Dermis blood vessel endothelial cell (primary cell): ENCODE data around the gene MTCL1. TPM values are rescaled to one million over a fixed set of nuclear protein-coding genes. Genes with fewer than 3 reads are reported as not detected.

Experiments
- DNase-seq: peaks from one replicate; pipeline ENCODE4 v3.0.0; 2010
- total RNA-seq: library from RNA; depleted of rRNA; stranded (reverse); fragments of >200 nt; gene quantifications from 2 replicates; pipeline ENCODE4 v1.2.3, GENCODE V29; 2014

MTCL1 gene
- total RNA-seq, 1 donor from 2014 or later, result 11.7 TPM

DNA sequence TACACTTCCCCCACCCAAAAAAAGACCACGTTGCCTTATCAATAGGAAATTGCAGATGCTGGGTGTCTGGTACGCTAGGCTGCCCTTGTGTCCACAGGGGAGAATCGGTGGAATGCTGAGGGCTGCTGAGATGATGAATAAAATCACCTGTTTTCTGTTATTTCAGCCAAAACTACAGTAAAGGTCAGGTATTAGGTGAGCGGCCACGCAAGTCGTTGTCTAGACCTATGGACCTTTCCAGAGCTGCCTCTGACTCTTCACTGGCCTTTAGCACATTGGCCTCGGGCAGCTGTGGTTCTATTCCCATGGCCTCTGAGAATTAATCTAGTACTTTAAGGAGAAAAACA, 89.6 kb downstream of the MTCL1 start:
- no peak for DNase-seq

DNA sequence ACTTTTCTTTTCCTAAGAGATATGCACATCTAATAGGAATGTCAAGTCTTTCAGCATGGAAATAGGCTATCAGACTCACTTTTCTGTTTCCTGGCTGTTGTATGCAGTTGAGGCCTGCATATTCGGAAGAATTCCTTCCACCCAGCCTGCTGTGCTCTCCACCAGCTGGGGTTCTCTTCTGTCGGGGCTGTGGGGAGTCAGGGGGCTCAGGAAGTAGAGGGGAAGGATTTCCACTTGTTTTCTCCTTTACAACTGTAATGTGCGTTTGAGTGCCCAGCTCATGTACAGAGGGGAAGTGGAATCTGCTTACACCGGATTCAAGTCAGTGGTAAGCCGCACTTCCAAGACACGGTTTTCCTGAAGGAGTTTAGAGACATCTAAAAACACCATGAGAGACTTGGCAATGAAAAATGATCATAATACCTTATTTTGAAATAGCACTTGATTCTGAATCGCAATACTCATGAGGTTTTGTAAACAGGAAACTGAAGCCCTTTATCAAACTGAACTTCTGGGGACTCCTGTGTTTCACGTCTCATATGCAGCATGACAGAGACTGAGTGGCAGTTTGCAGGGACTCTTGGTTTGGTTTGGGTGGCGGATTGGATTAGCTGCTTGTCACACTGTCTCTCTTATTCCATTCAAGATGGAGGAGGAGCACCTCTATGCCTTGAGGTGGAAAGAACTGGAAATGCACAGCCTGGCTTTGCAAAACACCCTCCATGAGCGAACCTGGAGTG, 90.4 kb downstream of the MTCL1 start:
- DNase-seq, result peak; percentile 46

DNA sequence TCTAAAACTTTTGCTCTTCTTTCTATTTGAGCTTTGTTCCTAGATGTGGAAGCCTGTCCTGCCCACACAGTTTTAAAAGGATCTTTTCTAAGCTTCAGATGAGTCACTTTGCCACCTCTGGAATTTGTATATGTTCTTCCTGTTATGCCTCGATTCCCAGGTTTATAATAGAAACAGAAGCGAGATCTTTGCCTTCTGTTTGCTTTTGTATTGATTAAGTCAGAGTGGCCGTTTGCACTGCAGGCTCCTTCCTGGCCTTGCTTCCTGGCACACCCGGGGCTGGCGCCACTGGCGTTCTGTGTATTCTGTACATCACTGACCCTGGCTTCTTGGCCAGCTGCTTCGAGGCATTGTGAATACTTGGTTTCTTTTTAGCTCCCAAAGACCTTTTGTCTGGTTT, 91.8 kb downstream of the MTCL1 start:
- DNase-seq, result peak; percentile 65

- DNase-seq, result no peak
Observed at GRCh38 chr18:8799001-8799400, 93.6 kb downstream of the MTCL1 start.

GRCh38 chr18:8799596-8800441, 94.5 kb downstream of the MTCL1 start:
- no peak for DNase-seq

DNA sequence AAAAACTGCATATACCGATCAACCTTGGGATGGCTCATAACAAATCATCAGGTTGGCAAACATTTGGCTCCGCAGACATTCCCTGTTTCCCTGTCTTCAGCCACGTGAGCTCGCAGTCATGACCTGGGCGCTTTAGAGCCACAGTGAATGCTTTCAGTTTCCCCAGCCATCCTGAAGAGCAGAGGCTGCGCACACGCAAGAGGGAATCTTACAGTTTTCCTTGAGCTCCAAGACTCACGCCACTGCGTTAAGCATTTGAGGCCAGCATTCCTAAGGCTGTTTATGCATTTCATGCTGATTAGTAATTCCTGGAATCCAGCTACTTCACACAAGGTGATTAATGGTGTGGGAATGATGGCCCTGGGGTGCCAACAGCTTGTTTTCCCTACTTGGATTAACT, 95.1 kb downstream of the MTCL1 start:
- DNase-seq, result peak; percentile 74

- DNase-seq, result no peak
Observed at GRCh38 chr18:8800876-8801262, 95.5 kb downstream of the MTCL1 start.

- no peak for DNase-seq
Observed at GRCh38 chr18:8801263-8801901, 96.0 kb downstream of the MTCL1 start.

GRCh38 chr18:8802017-8802672, 96.8 kb downstream of the MTCL1 start:
- no peak for DNase-seq

DNA sequence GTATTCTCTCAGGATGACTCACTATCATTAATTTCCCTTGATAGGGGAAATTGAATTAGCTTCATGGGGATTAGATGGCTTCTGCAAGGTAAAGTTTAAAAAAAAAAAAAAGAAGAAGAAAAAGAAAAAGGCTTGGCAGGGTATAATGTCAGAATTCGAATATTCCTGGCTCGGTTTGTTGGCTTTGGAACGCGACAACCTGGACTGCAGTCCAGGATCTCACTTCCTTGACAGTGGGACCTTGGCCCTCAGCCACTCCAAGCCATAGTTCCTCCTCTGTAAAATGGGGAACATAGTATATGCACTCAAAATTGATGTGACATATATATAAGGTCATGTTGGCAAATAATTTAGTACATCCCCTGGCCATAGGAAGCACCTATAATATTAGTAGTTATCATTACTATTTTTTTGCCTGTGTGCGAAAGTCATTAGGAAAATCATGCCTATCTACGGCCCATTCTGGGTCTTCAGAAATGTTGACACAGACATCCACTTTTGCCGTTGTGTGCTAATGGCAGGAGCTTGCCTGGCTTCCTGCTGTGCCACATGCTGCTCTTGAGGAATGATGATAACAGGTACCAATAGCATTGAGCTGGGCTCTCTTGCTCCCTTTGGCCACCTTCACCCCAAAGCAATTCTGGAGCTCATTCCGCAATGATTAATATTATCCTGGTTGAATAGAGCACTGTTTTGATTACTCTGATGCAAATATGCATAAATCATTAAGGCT, 97.9 kb downstream of the MTCL1 start:
- no peak for DNase-seq

DNA sequence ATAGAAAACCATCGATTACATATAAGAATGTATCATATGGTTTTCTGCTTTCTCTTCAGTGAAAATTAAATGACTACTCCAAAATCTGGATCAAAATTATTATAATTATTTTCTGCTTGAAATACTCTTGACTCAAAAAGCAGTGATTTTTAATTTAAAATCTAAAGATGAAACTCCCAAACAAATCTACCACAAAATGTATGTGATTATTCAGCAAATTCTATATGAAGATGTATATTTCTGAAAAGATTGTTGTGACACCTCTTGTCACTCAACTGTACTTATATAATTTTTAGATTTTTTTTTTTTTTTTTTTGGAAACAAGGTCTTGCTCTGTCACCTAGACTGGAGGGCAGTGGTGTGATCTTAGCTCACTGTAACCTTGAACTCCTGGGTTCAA, 98.6 kb downstream of the MTCL1 start:
- DNase-seq, result no peak

- no peak for DNase-seq
Observed at GRCh38 chr18:8805552-8805951, 100.2 kb downstream of the MTCL1 start.

GRCh38 chr18:8806100-8806797, 100.9 kb downstream of the MTCL1 start:
- DNase-seq, result no peak

DNA sequence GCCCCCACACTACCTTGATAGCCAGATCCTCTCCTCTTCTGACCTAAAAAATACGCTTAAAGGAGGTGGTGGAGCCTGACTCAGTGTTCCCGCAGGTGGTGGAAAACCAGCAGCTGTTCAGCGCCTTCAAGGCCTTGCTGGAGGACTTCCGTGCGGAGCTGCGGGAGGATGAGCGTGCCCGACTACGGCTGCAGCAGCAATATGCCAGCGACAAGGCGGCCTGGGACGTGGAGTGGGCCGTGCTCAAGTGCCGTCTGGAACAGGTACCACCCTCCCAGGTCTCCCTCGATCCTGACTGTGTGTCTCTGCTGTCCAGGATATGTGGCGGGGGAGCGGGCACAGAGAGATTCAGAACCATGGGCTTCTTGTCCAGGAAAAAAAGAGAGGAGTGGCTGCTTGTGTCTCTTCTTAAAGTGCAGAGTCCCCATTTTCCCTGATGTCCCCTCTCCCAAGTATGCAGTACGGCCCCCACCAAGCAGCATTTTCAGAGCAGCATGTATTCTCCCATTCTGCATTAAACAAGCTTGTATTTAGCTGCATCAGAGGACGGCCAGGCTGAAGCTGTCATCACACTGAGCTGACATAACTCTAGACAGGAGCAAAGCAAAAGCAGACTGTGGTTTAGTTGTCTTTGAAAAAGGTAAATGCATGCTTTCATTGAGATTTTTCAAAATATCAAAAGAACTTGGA, 101.6 kb downstream of the MTCL1 start:
- DNase-seq, result no peak

DNA sequence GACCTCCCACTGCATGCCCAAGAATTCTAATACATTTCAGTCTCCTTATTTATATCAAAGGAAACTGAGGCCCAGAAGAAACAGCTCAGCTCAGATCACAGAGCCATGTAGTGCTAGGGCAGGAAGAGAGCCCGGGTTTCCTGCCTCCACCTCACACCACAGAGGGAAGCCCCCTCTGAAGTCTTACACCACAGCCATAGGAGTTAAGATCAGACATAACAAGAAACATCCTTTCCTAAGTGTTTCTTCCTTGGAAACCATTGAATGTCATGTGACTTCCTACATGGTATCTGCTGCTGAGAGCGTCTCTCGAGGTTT, 102.1 kb downstream of the MTCL1 start:
- no peak for DNase-seq

DNA sequence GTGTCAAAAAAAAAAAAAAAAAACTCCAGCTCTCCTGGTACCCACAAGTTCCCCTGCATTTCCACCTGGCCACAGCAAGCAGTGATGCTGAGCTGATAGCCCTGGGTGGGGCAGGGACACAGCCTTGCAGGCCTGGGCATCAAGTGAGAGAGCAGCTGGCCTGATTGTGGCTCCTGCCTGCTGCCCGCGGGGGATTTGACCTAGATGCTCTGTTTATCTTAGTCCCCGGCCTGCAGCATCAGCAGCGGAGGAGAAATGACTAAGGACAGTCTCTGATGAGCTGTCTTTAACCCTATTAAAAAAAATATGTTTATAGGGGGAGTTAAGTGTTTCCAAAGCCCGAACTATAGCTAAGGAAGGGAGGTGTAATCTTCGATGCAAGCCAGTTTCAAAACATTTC, 102.6 kb downstream of the MTCL1 start:
- DNase-seq, result no peak

DNA sequence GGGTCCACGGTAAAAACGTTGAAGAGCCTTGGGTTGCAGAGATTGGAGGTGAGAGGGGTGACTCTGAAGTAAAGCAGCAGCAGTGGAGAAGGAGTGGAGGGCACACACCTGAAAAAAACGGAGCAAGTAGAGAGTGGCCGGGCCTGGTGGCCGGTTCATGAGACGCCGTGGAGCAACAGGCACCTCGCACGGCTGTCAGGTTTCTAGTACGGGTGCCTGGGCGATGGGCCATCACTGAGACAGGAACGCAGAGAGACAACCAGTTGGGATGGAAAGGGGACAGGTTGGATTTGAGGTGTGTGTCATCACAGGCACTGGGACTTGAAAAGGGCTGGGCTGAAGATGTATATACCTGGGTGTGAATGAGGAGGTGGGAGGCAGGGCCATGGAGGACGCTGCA, 104.2 kb downstream of the MTCL1 start:
- no peak for DNase-seq

- DNase-seq, result no peak
Observed at GRCh38 chr18:8810157-8810556, 104.8 kb downstream of the MTCL1 start.

DNA sequence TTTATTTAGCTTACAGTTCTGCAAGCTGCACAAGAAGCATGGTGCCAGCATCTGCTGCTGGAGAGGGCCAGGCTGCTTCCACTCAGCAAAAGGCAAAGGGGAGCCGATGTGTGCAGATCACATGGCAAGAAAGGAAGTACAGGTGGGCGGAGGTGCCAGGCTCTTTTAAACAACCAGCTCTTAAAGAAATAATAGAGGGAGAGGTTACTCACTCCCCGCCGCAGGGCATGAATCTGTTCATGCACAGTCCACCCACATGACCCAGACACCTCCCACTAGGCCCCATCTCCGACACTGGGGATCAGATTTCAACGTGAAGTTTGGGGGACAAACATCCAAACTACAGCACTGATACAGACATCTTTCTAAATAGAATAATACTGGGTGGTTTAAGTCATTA, 105.8 kb downstream of the MTCL1 start:
- DNase-seq, result no peak

DNA sequence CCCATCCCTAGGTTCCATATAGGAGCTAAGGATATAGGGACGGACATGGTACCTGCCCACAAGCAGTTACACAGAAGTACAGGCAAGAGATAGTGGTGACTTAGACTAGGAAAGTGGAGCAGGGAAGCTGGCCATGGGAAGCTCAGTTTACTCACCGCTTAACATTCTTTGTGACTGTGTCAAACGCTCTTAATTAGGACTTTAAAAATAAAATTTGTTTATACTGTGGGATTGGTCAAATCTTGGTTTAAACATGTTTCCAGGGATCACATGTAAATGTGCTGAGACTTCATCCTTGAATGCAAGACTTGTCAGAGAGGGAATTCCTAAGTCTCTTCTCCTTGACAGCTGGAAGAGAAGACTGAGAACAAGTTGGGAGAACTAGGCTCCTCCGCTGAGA, 107.3 kb downstream of the MTCL1 start:
- DNase-seq, result no peak

- no peak for DNase-seq
Observed at GRCh38 chr18:8813611-8814010, 108.3 kb downstream of the MTCL1 start.
